IMR-90 (cell line): ENCODE results near the gene DLX6.

Experiments
- BHLHE40 ChIP-seq: fragments of 150-350 bp; IDR thresholded peaks from 2 replicates; pipeline ENCODE4 v1.6.1; 2016; ENCODE audit warnings: mild to moderate bottlenecking, low read depth, low read length
- CEBPB ChIP-seq: IDR thresholded peaks from 2 replicates; pipeline ENCODE4 v1.6.1; 2012; ENCODE audit warnings: low read depth, low read length, improper control_type of control experiment
- CHD1 ChIP-seq: IDR thresholded peaks from 2 replicates; pipeline ENCODE4 v1.6.1; 2012; ENCODE audit warnings: low read depth, low read length, improper control_type of control experiment
- MAFK ChIP-seq: IDR thresholded peaks from 2 replicates; pipeline ENCODE4 v1.6.1; 2012; ENCODE audit warnings: low read depth, low read length, improper control_type of control experiment
- MAZ ChIP-seq: IDR thresholded peaks from 2 replicates; pipeline ENCODE4 v1.6.1; 2012; ENCODE audit warnings: low read depth, mild to moderate bottlenecking, low read length, improper control_type of control experiment, moderate library complexity, borderline replicate concordance
- MXI1 ChIP-seq: IDR thresholded peaks from 2 replicates; pipeline ENCODE4 v1.6.1; 2012; ENCODE audit warnings: low read depth, mild to moderate bottlenecking, low read length, moderate library complexity, borderline replicate concordance
- POLR2A ChIP-seq: IDR thresholded peaks from 2 replicates; pipeline ENCODE4 v1.6.1; 2012; ENCODE audit warnings: mild to moderate bottlenecking, low read depth, low read length
- RAD21 ChIP-seq: IDR thresholded peaks from 2 replicates; pipeline ENCODE4 v1.6.1; 2012; ENCODE audit warnings: low read length, improper control_type of control experiment
- RCOR1 ChIP-seq: IDR thresholded peaks from 2 replicates; pipeline ENCODE4 v1.6.1; 2012; ENCODE audit warnings: mild to moderate bottlenecking, low read length, improper control_type of control experiment; ENCODE audit not compliant: insufficient replicate concordance
- TF ChIP-seq, protein P1 (sequence below): conservative IDR thresholded peaks from 2 replicates; pipeline ENCODE4 v1.5.1; 2012; ENCODE audit warnings: mild to moderate bottlenecking, low read depth, low read length, improper control_type of control experiment
- TF ChIP-seq, protein P2 (sequence below): fragments of 150-350 bp; IDR thresholded peaks from 2 replicates; pipeline ENCODE4 v1.6.1; 2017; ENCODE audit warnings: mild to moderate bottlenecking, antibody characterized with exemption, low read length, low read depth

DNA sequence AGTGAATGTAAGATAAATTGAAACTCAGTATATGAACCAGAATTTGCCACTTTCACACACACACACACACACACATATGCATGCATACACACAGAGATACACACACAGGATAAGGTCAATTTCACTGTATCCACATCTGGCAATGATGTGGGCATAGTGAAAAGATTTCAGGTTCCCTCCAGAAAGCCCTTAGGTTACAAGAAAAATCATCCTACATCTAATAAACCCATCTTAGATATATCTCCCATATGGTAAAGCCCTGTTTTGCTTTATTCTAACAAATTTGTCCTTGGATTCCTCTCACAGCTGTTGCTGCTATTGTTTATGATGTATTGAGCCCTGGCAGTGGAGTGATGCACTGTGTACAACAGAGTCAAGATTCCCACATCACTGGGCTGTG is 27.9 kb upstream of the DLX6 start:
- TF ChIP-seq, protein P1, sequence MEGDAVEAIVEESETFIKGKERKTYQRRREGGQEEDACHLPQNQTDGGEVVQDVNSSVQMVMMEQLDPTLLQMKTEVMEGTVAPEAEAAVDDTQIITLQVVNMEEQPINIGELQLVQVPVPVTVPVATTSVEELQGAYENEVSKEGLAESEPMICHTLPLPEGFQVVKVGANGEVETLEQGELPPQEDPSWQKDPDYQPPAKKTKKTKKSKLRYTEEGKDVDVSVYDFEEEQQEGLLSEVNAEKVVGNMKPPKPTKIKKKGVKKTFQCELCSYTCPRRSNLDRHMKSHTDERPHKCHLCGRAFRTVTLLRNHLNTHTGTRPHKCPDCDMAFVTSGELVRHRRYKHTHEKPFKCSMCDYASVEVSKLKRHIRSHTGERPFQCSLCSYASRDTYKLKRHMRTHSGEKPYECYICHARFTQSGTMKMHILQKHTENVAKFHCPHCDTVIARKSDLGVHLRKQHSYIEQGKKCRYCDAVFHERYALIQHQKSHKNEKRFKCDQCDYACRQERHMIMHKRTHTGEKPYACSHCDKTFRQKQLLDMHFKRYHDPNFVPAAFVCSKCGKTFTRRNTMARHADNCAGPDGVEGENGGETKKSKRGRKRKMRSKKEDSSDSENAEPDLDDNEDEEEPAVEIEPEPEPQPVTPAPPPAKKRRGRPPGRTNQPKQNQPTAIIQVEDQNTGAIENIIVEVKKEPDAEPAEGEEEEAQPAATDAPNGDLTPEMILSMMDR = no peak
- TF ChIP-seq MXI1 (no peak), CEBPB (no peak), POLR2A (no peak), RCOR1 (no peak), MAZ (no peak), CHD1 (no peak), RAD21 (no peak), MAFK (no peak), BHLHE40 (no peak)
- TF ChIP-seq, protein P2, sequence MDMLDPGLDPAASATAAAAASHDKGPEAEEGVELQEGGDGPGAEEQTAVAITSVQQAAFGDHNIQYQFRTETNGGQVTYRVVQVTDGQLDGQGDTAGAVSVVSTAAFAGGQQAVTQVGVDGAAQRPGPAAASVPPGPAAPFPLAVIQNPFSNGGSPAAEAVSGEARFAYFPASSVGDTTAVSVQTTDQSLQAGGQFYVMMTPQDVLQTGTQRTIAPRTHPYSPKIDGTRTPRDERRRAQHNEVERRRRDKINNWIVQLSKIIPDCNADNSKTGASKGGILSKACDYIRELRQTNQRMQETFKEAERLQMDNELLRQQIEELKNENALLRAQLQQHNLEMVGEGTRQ = no peak
